CD4-positive, alpha-beta T cell treated with Interleukin-2 at 100 ng/mL for 4 hours (primary cell): ENCODE results near the gene MCF2L.
A peak's percentile ranks its signal among the peaks of the same experiment; 100 is the strongest.
"Not testable (repeated sequence)": the region's sequence is repeated elsewhere in the genome, so short reads cannot be mapped to it uniquely, and the experiment has no call there.

Source experiments
- DNase-seq: peaks from one replicate; pipeline ENCODE4 v3.0.0-alpha.2; 2020; ENCODE audit warnings: low spot score

MCF2L gene, protein sequence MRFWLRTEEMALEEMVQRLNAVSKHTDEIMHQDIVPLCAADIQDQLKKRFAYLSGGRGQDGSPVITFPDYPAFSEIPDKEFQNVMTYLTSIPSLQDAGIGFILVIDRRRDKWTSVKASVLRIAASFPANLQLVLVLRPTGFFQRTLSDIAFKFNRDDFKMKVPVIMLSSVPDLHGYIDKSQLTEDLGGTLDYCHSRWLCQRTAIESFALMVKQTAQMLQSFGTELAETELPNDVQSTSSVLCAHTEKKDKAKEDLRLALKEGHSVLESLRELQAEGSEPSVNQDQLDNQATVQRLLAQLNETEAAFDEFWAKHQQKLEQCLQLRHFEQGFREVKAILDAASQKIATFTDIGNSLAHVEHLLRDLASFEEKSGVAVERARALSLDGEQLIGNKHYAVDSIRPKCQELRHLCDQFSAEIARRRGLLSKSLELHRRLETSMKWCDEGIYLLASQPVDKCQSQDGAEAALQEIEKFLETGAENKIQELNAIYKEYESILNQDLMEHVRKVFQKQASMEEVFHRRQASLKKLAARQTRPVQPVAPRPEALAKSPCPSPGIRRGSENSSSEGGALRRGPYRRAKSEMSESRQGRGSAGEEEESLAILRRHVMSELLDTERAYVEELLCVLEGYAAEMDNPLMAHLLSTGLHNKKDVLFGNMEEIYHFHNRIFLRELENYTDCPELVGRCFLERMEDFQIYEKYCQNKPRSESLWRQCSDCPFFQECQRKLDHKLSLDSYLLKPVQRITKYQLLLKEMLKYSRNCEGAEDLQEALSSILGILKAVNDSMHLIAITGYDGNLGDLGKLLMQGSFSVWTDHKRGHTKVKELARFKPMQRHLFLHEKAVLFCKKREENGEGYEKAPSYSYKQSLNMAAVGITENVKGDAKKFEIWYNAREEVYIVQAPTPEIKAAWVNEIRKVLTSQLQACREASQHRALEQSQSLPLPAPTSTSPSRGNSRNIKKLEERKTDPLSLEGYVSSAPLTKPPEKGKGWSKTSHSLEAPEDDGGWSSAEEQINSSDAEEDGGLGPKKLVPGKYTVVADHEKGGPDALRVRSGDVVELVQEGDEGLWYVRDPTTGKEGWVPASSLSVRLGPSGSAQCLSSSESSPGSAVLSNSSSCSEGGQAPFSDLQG

DNA sequence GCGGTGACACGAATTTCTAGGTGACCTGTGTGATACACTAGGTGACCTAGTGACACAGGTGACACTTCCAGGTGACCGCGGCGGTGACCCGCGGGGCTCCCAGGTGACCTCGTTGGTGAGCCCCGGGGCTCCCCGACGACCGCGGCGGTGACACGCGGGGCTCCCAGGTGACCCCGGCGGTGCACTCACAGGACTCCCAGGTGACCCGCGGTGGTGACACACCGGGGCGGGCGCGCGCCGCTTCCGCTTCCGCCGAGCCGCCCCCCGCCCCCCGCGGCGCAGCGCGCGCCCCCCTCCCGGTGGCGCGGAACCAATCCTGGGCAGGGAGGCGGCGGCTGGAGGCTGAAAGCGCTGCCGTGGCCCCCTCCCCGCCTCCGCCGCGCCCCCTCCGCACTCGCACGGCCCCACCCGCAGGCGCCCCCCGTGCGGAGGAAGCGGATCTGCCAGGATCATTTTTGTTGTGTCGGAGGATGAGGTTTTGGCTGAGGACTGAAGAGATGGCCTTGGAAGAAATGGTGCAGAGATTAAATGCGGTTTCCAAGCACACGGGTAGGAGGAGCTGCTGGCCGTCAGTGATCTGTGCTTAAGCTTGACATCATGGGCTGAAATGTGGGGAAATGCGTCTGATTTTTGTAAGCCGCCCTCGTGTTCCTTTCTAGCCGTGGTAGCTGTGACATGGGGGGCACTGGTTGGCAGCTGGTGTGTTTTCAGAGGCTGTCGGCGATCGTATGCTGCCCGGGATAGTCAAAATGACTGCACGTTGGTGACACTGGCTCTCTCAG lies at the start of gene MCF2L:
MCF2L (plus strand) TSS at position 305 of the 782 bp plus-strand sequence; CDS start at position 471, 166 bp downstream.
- DNase-seq, result peak; percentile 60

DNA sequence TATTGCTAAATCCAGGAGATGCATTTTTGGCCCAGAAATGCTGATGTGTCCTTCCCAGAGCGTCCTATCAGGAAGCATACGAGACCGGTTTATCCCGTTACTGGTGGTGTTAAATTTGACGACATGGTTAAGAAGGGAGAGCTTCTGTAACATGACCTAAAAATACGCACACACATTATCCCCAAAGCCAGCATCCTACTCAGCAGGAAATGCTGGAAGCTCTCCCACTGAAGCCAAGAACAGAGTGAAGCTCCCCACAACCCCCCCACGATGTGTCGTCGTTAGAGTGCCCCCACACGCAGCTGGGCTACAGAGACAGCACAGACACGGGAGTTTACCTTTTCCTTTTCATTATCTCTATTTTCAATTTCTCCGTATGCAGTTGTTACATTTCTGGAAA lies 45.1 kb upstream of the MCF2L start:
- DNase-seq, result no peak

DNA sequence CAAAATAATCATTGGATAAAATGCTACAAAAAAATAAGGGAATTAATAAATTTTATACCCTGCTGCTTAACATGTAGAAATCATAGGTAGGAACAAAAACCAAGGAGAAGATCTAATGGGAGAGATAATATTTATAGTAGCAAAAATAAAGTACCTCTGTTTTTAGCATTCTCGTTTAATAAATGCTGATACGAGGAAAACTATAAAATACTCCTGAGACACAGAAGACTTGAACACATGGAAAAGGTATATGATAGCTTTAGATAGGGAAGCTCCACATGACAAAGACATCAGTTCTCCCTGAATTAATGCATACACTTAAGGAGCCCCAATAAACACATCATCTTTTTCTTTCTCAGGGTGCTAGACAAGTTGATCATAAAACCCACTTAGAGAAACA lies 44.6 kb upstream of the MCF2L start:
- no peak for DNase-seq

DNA sequence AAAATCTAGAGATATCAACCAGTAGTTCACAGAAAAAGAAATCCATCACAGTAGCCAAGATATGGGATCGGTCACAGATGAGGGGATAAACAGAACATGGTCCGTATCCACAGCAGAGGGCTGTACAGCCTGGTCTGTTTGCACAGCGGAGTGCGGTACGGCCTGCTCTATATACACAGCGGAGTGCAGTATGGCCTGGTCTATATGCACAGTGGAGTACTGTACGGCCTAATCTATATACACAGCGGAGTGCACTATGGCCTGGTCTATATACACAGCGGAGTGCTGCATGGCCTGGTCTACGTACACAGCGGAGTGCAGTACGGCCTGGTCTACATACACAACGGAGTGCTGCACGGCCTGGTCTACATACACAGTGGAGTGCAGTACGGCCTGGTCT lies 43.0 kb upstream of the MCF2L start:
- no peak for DNase-seq

DNA sequence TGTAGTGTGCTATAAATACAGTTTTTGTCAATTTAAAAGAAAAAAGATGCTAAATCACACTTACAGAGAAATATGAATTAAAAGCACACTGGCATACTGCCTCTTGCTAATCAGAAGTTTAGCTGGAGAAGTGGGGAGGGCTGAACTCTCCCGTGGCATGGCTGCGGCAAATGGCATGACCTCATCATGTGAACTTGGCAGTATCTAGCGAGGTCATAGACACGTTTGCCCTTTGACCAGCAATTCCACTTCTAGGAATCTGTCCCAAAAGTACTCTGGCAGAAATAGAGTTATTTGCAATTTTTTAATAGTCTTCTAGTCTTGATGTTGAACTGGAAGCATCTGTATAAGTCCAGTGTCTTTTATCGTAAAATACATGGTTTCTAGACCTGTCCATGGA lies 42.0 kb upstream of the MCF2L start:
- DNase-seq, result no peak

DNA sequence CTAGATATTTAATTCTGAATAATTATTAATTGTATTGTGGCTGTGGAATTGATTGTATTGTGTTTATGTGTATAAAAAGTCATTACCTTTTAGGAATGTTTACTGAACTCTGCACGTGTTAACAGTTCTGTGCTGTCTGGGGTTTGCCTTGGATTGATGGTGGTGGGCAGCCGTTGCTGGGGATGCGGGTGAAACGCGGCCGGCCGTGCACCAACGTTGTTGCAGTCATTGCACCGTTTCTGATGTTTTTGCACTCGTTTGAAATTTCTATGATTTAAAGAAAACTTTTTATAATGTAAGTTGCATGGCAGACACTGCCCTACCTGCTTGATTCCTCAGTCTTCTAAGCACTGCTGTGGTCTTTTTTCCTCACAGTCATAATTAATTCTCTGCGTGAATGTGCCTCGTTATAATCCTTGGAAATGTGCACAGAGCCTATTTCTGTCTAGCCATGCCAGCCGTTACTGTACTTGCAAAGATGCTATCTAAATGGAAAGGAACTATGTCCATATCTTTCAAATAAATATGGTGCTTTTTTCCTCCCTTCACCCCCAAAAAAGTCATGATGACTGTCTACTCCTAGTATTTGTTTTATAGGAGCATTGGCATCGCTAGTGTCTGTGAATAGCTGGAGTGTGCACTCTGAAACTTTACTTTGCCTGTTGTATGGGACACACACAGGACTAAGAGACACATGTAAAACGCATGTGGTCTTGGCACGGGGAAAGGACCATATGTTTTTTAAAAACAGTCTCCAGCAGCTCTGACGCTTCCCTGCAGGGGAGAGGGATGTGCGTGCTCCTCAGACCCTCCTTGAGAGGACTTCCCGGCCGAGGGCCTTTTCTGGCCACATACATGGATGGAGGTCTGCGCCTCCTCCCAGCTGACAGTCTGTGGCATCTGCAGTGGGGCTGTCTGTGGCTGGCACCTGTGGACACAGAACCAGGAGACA lies 40.7 kb upstream of the MCF2L start:
- DNase-seq, result no peak

DNA sequence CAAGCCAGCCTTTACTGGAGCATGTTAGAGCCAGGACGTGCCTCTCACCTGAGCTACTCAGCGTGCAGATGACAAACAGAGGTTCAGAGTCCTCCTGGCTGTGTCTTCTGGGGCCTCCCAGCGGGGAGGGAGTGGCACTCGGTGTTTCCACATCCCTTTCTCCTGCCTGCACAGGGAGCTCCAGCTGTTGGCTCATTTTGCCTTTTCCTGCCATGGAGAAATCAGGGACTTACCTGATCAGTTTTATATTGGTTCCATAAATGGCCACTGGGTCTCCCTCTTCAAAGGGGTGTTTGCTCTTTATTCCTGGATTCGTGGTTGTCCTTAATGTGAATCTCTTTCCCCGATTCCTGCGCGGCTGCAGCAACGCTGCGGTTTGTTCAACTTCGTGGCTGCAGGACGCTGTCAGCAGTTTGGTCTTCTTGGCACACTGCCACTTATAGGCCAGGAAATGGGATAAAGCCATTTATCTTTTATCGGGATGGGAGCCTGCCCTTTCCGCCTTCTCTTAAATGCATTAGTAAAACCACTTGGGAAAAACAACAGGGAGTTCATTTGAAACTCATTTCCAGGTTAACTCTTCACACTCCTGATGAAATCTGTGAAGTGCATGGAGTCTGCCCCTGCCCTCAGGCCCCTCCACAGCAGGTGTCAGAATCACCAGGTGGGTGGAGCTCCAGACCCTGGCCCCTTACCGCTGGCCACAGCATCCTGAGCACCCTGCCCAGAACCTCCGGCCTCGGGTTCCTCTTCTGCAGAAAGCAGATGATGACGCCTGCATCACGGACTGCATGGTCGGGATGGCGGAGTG lies 39.8 kb upstream of the MCF2L start:
- no peak for DNase-seq

DNA sequence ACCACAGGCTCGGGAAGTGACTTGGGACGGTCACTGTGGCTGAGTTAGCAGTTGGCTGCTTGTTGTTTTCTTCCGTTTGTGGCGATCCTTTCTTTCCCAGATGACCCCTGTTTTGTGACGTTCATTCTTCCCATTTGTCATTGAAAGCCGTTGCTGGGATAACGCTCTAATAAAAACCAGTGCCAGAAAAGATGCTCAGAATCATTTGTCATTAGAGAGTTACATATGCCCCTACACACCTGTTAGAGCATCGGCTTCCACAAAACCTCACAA lies 39.3 kb upstream of the MCF2L start:
- no peak for DNase-seq

DNA sequence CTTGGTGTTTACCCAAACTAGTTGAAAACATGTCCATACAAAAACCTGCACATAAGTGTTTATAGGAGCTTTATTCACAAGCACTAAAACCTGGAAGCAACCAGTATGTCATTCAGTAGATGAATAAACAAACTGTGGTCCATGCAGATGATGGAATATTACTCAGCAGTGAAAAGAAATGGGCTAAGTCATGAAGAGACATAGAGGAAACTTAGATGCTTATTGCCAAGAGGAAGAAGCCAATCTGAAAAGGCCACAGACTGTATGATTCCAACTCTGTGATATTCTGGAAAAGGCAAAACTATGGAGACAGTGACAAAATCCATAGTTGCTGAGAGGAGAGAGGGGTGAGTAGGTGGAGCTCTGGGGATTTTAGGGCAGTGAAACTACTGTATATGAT lies 38.8 kb upstream of the MCF2L start:
- no peak for DNase-seq

DNA sequence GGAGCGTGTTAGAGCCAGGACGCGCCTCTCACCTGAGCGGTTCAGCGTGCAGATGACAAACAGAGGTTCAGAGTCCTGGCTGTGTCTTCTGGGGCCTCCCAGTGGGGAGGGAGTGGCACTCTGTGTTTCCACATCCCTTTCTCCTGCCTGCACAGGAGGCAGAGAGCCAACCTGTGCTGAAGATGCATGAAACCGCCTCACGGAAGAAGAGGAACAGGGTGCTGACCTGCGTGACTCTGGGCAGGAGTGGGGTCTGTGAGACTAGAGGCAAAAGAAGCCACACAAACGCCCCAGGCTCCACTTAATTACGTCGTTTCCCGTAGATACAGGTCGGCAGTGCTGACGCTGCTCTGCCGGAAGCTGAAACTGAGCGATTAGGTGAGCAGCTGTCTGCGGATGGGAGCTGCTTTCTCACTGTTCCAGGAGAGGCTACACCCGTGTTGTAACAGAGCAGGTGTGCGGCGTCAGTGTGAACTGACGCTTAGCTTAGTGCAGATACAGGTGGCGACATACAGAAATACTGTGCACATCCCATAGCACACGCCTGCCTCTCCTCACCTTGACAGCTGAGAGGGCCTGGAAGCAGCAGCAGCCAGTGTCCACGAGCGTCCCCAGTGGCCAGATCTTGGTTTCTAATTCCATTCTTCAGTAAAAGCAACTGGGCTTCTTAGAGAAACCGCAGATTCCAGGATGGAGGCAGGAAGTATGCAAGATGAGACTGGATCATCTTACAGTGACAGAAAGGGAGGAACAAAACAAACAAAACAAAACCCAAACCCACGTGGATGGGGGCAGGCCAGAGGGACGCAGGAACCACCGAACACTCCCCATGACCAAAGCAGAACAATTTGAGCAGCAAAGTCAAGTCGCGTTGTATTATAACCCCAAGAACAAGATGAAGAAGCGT lies 37.7 kb upstream of the MCF2L start:
- DNase-seq, result no peak

DNA sequence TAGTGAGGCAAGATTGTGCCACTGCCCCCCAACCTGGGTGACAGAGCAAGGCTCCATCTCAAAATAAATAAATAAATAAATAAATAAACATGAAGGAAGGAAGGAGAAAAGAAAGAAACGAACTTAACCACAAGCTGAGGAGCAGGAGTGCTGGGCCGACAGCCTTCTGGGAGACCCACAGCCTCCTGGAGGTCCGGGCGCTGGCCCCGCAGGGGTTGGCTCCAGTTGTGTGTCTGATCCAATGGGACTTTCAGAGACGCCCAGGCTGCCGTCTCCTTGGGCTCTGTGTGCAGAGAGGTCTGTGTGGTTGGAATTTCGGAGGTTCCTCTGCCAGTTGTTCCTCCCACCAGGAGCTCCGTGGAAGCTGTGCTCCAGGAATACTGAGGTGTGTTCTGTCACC lies 36.0 kb upstream of the MCF2L start:
- DNase-seq, result no peak

DNA sequence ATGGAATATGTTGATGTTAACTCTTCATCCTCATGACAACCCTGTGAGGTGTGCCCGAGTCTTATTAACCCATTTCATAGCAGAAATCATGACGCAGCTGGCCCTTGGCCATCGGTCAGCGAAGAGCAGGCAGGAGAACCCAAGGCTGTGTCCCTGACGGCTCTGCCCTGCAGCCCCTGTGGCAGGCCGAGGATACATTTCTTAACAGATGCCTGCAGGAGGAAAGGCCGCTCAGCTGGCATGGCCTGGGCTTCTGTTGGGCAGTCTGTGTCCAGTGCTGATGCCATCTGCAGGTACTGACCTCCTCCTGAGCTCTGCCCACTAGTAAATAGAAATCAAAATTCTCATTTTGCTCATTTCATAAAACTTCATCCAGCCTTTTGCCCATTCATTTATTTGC lies 35.4 kb upstream of the MCF2L start:
- no peak for DNase-seq

DNA sequence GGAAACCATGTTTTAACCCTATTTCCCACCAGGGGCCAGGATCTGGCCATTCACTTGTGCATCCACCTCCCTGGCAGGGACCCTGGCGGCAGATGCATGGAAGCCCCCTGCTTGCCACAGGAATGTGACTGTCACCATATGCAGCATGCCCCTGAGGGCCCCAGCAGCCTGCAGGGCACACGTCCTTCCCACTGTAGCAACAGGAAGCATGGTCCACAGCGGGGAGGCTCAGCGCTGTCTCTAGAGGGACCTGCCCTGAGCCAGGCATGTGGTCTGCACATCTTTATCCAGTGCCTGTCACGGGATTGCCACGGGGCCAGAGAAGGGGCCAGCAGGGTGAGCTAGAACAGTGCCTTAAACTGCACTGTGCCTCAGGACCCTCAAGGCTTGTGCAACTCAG lies 34.9 kb upstream of the MCF2L start:
- no peak for DNase-seq

DNA sequence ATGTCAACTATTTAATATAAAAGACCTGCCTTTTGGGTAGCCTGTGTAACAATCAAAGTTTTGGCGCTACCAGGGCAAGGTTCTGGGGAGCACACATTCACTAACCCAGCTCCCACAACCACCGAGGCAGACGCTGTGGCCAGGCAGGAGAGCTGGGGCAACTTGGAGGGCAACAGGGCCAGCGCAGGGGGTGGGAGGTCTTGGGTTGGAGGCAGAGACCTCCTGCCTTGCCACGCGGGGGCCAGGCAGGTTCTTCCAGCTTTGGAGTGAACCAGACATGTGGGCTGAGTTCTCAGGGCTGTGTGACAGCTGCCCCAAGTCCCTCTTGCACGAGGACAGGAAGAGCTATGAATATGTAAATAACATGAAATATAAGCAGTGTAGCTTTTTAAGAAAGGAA lies 30.3 kb upstream of the MCF2L start:
- no peak for DNase-seq

DNA sequence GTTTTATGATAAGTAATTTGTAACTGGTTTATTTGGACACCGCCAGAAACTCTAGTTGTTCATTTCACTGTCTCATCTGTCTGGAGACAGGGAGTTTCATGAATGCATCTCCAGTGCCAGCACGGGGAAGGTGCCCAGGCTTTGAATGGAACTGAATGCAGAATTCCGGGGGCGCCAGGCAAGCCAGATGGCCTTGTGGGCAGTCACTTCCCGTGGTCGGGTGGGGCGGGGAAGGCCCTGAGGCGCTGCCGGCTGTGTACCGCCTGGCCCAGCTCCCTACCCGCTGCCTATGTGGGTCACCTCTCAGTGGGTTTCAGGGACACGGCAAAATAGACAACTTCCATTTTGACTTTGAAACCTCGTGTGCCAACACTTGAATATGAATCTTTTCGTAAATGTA lies 28.8 kb upstream of the MCF2L start:
- DNase-seq, result no peak

DNA sequence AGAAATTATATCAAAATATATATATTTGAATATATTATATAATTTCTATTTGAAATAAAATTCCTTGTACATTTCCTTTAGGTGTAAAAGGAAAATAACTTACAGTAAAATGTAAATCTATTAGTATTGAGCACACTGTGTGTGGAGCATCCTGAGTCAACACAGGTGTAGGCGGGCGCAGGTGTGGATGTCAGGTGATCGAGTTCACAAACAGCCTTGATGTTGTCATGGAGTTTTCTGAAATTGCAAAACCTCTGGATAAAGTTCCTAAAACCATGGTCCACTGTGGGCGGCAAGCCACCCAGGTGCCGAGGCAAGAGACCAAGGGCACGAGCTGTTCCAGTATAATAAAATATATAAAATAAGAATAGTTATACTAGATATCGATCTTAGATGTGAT lies 27.7 kb upstream of the MCF2L start:
- no peak for DNase-seq

DNA sequence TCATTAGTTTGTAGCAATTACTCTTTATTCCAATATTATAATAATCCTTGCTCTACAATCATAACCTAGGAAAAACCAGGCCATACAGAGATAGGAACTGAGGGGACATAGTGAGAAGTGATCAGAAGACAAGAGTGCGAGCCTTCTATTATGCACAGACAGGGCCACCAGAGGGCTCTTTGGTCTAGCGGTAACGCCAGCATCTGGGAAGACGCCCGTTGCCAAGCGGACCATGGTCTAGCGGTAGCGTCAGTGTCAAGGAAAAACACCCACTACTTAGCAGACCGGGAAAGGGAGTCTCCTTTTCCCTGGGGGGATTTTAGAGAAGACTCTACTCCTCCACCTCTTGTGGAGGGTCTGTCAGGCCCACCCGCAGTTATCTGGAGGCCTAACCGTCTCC lies 27.2 kb upstream of the MCF2L start:
- not testable (repeated sequence) for DNase-seq

DNA sequence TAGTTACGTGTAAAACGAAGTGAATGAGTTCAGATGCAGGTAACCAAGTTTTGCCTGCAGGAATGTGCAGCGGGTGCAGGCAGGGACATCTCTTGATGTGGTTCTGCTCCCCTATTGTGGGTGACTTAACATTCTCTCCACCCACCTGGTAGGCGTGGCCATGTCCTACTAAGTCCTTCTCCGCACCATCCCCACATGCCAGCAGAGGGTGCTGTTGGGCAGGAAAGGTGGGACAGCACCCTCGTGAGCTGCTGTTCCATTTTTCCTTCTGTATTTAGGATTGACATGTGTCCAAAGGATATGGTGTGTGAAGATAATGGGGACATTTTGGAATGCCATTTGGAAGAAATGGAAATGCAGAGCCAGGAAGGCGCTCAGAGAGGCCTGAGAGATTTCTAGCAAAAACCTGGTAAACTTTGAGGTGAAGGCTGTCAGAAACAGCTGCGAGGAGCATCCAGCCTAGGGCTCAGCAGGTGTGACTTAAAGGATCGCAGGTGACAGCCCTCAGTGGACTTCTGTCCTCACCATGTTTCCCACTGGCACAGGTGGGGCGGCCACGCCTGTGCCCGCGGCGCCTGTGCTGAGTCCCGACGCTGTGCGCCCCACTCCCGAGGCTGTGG lies 26.2 kb upstream of the MCF2L start:
- peak; percentile 95 for DNase-seq
